Measurements from ENCODE around the gene SGSM2.

- no peak for TF ChIP-seq PATZ1 (CRISPR knock-in tag; IDR thresholded peaks at IDR 0.05; ENCODE audit: borderline replicate concordance)
- TF ChIP-seq ZNF70 (CRISPR knock-in tag; IDR thresholded peaks at IDR 0.05) = no peak
- no peak for TF ChIP-seq CREB5 (CRISPR knock-in tag; IDR thresholded peaks at IDR 0.05; ENCODE audit: low read depth)
- no peak for TF ChIP-seq ZNF8 (CRISPR knock-in tag; IDR thresholded peaks at IDR 0.05)
- TF ChIP-seq ZFP30 (CRISPR knock-in tag; IDR thresholded peaks at IDR 0.05) = no peak
- no peak for TF ChIP-seq BACH2 (CRISPR knock-in tag; IDR thresholded peaks at IDR 0.05; ENCODE audit: borderline replicate concordance)
- no peak for TF ChIP-seq RARB (CRISPR knock-in tag; IDR thresholded peaks at IDR 0.05)
- TF ChIP-seq TOX (CRISPR knock-in tag; IDR thresholded peaks at IDR 0.05; ENCODE audit: borderline replicate concordance) = no peak
- no peak for TF ChIP-seq TCF4 (CRISPR knock-in tag; IDR thresholded peaks at IDR 0.05; ENCODE audit: borderline replicate concordance)
- TF ChIP-seq CSDC2 (CRISPR knock-in tag; IDR thresholded peaks at IDR 0.05) = no peak
These were observed 34.9 kb downstream of the SGSM2 start for GRCh38 chr17:2372180-2372579.
